ENCODE results near the gene RGS12. TPM values are rescaled to one million over a fixed set of nuclear protein-coding genes. Genes with fewer than 3 reads are reported as not detected.

The RGS12 gene
- total and polyA plus RNA-seq, 2 of the 8 experiments (the other 6 are each of a cell fraction or from before 2014, with no cell fraction given): 6.0 to 16.4 TPM

GRCh38 chr4:3284734-3285557, 7.9 kb upstream of the RGS12 start (continued):
- TF ChIP-seq CBX8 (IDR thresholded peaks at IDR 0.05; ENCODE audit: borderline replicate concordance, low read depth, low read length) (no peak), RAD21 (IDR thresholded peaks at IDR 0.05 in 1 of 2, conservative IDR thresholded peaks at IDR 0.05 in 1 of 2; ENCODE audit: low read depth in 2 of 2, low read length in 2 of 2) (no peak)

All from H1 (cell line).